ENCODE data around the gene SMIM43. TPM values are rescaled to one million over a fixed set of nuclear protein-coding genes. Genes with fewer than 3 reads are reported as not detected.
"Not testable (repeated sequence)": the region's sequence is repeated elsewhere in the genome, so short reads cannot be mapped to it uniquely, and the experiment has no call there.

SMIM43 gene
- total RNA-seq, 1 experiment from 2014 or later, result 1.2 TPM

DNA sequence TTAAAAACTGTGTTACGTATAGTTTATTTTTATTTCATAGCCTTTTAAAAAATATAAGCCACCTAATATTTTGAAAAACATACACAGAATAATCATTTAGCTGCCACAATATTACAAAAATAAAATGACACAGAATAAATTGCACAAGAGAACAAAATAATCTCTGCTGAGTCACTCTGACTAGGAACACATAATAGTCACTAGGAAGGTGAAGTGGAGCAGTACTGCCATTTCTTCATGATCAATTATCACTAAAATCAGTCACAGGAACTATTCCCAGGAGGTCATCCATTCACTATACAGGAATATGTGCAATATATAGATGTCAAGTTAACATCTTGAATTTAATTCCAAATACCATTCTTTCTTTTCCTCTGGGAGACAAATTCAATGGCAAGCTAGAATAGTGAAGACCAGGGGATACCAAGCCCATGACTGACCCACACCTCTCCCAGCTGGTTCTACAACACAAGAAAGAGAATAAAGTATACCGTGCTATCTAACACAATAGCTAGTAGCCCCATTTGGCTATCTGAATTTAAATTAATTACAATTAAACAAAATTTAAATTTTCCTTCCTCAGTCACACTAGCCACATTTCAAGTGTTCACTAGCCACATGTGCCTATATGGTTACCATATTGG is 5.9 kb downstream of the SMIM43 start:
- Histone ChIP-seq H3K18ac (ENCODE audit: insufficient read length, low read depth, low read length) (no peak overlapping the region), H3K27me3 (ENCODE audit: insufficient read depth, low read length) (peaks cover 11% of the 10 kb centered on the region), H2AK5ac (ENCODE audit: insufficient read length, low read length) (no peak overlapping the region), H3K9me3 (ENCODE audit: control insufficient read depth, low read depth, low read length) (no peaks in the 10 kb centered on the region), H2BK120ac (ENCODE audit: low read depth, low read length, poor library complexity, severe bottlenecking) (no peak overlapping the region), H2BK15ac (ENCODE audit: low read depth, low read length) (no peak overlapping the region), H3K23ac (ENCODE audit: insufficient read length, low read depth, low read length) (no peak overlapping the region), H4K20me1 (ENCODE audit: control insufficient read depth, insufficient read depth, insufficient read length) (no peaks in the 10 kb centered on the region), H3K23me2 (ENCODE audit: insufficient read length, low read depth, low read length, poor library complexity, severe bottlenecking) (no peaks in the 10 kb centered on the region), H3K4me2 (ENCODE audit: insufficient read depth, insufficient read length, low read length) (no peak overlapping the region), H3K27ac (ENCODE audit: insufficient read length, low read depth, low read length) (no peak overlapping the region), H4K5ac (ENCODE audit: insufficient read length, low read depth, low read length) (no peak overlapping the region), H3K79me1 (ENCODE audit: insufficient read depth, low read depth, low read length, poor library complexity, severe bottlenecking) (no peaks in the 10 kb centered on the region), H3T11ph (ENCODE audit: low read length) (no peak overlapping the region), H4K8ac (replicated peaks; ENCODE audit: insufficient read length, low read depth, low read length) (no peak overlapping the region), H4K91ac (ENCODE audit: insufficient read length, low read depth, low read length) (no peak overlapping the region), H3K9ac (ENCODE audit: extremely low read depth, insufficient read length, low read length) (no peak overlapping the region), H3K14ac (ENCODE audit: insufficient read depth, low read length) (no peak overlapping the region), H2BK12ac (ENCODE audit: insufficient read length, low read depth, low read length) (no peak overlapping the region), H2BK5ac (ENCODE audit: insufficient read length, low read length) (no peak overlapping the region), H2AFZ (ENCODE audit: low read length) (no peak overlapping the region), H3K56ac (ENCODE audit: insufficient read length, low read depth, low read length) (no peak overlapping the region), H3K4me1 (ENCODE audit: insufficient read depth, low read length) (no peaks in the 10 kb centered on the region), H2BK20ac (ENCODE audit: low read depth, low read length, poor library complexity, severe bottlenecking) (no peak overlapping the region), H3K4ac (ENCODE audit: low read depth, low read length) (no peak overlapping the region), H3K79me2 (ENCODE audit: insufficient read depth, low read length) (no peaks in the 10 kb centered on the region)
- no peaks in the 10 kb centered on the region for H3K36me3 Mint-ChIP-seq (ENCODE audit: insufficient read depth in 1 of 3, low read depth in 3 of 3)
- H3K4me1 Mint-ChIP-seq, result peaks cover 3% of the 10 kb centered on the region in 2 experiments
- H3K27me3 Mint-ChIP-seq (ENCODE audit: low read depth), result peaks cover 83% of the 10 kb centered on the region
- H3K9me3 Mint-ChIP-seq, result no peaks in the 10 kb centered on the region
- TF ChIP-seq, protein P1, sequence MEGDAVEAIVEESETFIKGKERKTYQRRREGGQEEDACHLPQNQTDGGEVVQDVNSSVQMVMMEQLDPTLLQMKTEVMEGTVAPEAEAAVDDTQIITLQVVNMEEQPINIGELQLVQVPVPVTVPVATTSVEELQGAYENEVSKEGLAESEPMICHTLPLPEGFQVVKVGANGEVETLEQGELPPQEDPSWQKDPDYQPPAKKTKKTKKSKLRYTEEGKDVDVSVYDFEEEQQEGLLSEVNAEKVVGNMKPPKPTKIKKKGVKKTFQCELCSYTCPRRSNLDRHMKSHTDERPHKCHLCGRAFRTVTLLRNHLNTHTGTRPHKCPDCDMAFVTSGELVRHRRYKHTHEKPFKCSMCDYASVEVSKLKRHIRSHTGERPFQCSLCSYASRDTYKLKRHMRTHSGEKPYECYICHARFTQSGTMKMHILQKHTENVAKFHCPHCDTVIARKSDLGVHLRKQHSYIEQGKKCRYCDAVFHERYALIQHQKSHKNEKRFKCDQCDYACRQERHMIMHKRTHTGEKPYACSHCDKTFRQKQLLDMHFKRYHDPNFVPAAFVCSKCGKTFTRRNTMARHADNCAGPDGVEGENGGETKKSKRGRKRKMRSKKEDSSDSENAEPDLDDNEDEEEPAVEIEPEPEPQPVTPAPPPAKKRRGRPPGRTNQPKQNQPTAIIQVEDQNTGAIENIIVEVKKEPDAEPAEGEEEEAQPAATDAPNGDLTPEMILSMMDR (conservative IDR thresholded peaks at IDR 0.05), result no peak
- no peak overlapping the region for H3K27ac Mint-ChIP-seq
- no CpG with 5 or more reads among the region's 2 CpGs for WGBS (ENCODE audit: extremely low coverage, insufficient read length, low lambda C conversion rate)
- no peak for DNase-seq
- H3K4me3 Mint-ChIP-seq, result no peak overlapping the region

DNA sequence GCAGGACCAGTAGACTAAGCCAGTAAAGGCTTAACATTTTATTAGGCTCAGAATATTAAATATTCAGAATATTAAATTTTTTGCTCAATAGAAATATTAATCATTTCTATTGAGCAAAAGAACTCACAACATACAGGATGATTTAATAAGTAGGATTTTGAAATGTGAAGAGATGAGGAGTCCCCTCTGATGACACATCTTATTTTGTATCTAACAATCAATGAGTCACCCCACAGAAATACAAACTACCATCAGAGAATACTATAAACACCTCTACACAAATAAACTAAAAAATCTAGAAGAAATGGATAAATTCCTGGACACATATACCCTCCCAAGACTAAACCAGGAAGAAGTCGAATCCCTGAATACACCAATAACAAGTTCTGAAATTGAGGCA is 12.8 kb downstream of the SMIM43 start:
- not testable (repeated sequence) for H2BK12ac ChIP-seq (ENCODE audit: insufficient read length, low read depth, low read length); DNase-seq; H2BK5ac ChIP-seq (ENCODE audit: insufficient read length, low read length); H2BK15ac ChIP-seq (ENCODE audit: low read depth, low read length); H3K9ac ChIP-seq (ENCODE audit: extremely low read depth, insufficient read length, low read length); H2AFZ ChIP-seq (ENCODE audit: low read length); H3K56ac ChIP-seq (ENCODE audit: insufficient read length, low read depth, low read length); H3K4me2 ChIP-seq (ENCODE audit: insufficient read depth, insufficient read length, low read length); H3K23ac ChIP-seq (ENCODE audit: insufficient read length, low read depth, low read length); H3K79me2 ChIP-seq (ENCODE audit: insufficient read depth, low read length); H4K5ac ChIP-seq (ENCODE audit: insufficient read length, low read depth, low read length); H3K4me3 Mint-ChIP-seq; H2BK120ac ChIP-seq (ENCODE audit: low read depth, low read length, poor library complexity, severe bottlenecking); H3K27ac ChIP-seq (ENCODE audit: insufficient read length, low read depth, low read length); H3K4me1 ChIP-seq (ENCODE audit: insufficient read depth, low read length); H3K79me1 ChIP-seq (ENCODE audit: insufficient read depth, low read depth, low read length, poor library complexity, severe bottlenecking); H4K91ac ChIP-seq (ENCODE audit: insufficient read length, low read depth, low read length); H3K27ac Mint-ChIP-seq; H4K8ac ChIP-seq (replicated peaks; ENCODE audit: insufficient read length, low read depth, low read length); H3K23me2 ChIP-seq (ENCODE audit: insufficient read length, low read depth, low read length, poor library complexity, severe bottlenecking); H3T11ph ChIP-seq (ENCODE audit: low read length); H2AK5ac ChIP-seq (ENCODE audit: insufficient read length, low read length); H3K9me3 ChIP-seq (ENCODE audit: control insufficient read depth, low read depth, low read length); H3K36me3 Mint-ChIP-seq (ENCODE audit: insufficient read depth in 1 of 3, low read depth in 3 of 3); H3K9me3 Mint-ChIP-seq; H4K20me1 ChIP-seq (ENCODE audit: control insufficient read depth, insufficient read depth, insufficient read length); H3K18ac ChIP-seq (ENCODE audit: insufficient read length, low read depth, low read length); H2BK20ac ChIP-seq (ENCODE audit: low read depth, low read length, poor library complexity, severe bottlenecking); H3K4ac ChIP-seq (ENCODE audit: low read depth, low read length); H3K14ac ChIP-seq (ENCODE audit: insufficient read depth, low read length)
- no CpG with 5 or more reads among the region's 1 CpG for whole genome bisulfite sequencing (ENCODE audit: extremely low coverage, insufficient read length, low lambda C conversion rate)
- peaks cover 17% of the 10 kb centered on the region; the same call in 1 of the 2 replicates for H3K27me3 ChIP-seq (ENCODE audit: insufficient read depth, low read length)
- H3K4me1 Mint-ChIP-seq, result peaks cover 17 to 30% of the 10 kb centered on the region in 2 experiments
- H3K27me3 Mint-ChIP-seq (ENCODE audit: low read depth), result peaks cover 91% of the 10 kb centered on the region

All from H9 (cell line).